ENCODE measurements around the gene COG1.

GRCh38 chr17:73166731-73167581, 25.9 kb upstream of the COG1 start:
- TF ChIP-seq CTCF (conservative IDR thresholded peaks at IDR 0.05 in 1 of 2, IDR thresholded peaks at IDR 0.05 in 1 of 2; ENCODE audit: extremely low read depth in 1 of 2, insufficient read depth in 1 of 2, low read depth in 1 of 2, low read length in 2 of 2) (no peak), EZH2 (IDR thresholded peaks at IDR 0.05; ENCODE audit: borderline replicate concordance, low read length) (no peak)
